Measurements from ENCODE around the gene RANBP3.

GRCh38 chr19:5955636-5955935 lies 22.4 kb downstream of the RANBP3 start:
- no peak for TF ChIP-seq POLR2A (IDR thresholded peaks at IDR 0.05)
- no peak for TF ChIP-seq CTCF (IDR thresholded peaks at IDR 0.05)
- TF ChIP-seq EP300 (IDR thresholded peaks at IDR 0.05): no peak
- TF ChIP-seq POLR2AphosphoS5 (IDR thresholded peaks at IDR 0.05): no peak
